Dermis microvascular lymphatic vessel endothelial cell (primary cell): ENCODE results near the gene MYBPC3. TPM values are rescaled to one million over a fixed set of nuclear protein-coding genes. Genes with fewer than 3 reads are reported as not detected.

Source experiments
- DNase-seq, 2 donors: peaks; one replicate each; pipeline versions ENCODE4 v3.0.0 to v3.0.0-alpha.2; 2010; ENCODE audit warnings: low read depth in 2 of 2
- total RNA-seq: library from RNA; depleted of rRNA; stranded (reverse); fragments of >200 nt; gene quantifications from 2 replicates; pipeline ENCODE4 v1.2.1, GENCODE V29; 2014

The MYBPC3 gene
- total RNA-seq: not detected in 2 replicates

DNA sequence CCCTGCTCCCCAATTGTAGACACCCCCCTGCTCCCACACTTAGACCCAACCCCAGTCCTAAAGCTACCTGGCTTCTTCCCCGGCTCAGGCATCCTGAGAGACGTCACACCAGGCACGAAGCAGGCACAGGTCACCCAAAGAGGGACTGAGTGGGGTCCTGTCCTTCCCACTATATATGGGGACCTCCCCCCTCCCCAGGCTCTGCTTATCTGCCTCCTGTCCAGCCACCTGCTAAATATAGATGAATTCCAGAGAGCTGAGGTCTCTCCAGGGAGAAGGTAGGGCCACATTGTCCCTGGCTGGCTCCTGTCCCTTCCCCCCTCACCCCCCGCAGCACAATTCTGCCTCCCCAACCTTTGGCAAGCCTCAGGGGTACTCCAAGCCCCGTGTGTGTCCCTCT, at the start of gene MYBPC3:
TSS of gene MYBPC3 (minus strand) at position 147 of the 400 bp plus-strand sequence. CDS start at position 92, 55 bp downstream.
- no peak for DNase-seq

DNA sequence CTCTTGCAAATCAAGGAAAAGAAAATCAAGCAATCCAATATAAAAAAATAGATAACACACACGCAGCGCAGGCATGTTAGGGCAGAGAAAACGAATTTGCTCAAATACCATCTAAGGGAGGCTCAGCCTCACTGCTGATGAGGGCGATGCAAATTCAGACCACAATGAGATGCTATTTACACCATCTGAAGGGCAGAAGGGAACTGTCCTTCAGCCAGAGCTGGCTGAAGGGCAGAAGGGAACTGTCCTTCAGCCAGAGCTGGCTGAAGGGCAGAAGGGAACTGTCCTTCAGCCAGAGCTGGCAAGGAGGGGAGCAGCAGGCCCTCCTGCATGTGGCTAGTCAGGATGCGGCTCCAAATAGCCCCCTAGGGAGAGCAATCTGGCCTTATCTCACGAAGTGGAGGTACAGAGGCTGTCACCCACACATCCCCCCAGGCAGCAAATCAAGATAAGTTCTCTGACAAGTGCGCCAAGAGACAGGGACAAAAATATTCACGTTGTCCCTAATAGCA, 48.3 kb upstream of the MYBPC3 start:
- DNase-seq: no peak

DNA sequence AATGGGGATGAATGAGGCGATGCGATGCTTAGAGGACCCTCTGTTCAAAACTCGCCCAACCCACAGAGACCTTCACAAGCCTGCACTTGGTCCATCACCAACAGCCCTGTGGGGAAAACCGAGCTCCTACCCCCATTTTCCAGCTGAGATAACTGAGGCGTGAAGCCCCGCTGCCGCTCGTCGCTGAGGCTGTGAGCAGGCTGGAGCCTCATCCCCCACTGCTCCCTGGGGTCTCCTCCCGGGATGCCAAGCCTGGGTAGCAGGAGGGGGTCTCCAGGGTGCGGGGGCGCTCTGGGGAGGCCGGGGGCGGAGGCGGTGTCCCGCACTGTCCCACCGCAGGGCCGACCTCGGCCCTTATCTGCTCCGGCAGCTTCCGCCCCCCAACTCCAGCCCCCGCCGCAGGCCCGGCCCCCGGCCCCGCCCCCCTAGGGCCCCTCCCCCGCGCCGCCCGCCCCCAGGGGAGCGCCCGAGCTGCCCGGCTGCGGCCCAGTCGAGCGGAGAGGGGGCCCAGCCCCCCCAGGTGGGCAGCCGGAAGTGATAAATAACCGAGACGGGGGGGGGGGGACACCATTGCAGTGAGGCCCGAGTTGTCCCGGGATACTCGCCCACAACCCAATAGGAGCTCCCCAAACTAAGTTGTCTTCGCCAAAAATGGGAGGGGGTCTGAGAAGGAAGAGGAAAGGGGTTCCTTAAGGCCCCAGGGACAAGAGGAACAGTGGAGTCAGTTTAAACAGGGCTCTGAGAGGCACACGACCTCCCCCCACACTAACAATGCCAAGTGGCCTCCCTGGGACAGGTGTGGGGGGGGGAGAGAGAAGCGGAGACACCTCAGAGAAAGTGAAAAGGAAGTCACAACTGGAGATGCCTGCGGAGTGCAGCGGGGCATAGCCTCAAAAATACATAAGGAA, 47.6 kb upstream of the MYBPC3 start:
- DNase-seq: peak in 1 of 2 donors; percentile 39

DNA sequence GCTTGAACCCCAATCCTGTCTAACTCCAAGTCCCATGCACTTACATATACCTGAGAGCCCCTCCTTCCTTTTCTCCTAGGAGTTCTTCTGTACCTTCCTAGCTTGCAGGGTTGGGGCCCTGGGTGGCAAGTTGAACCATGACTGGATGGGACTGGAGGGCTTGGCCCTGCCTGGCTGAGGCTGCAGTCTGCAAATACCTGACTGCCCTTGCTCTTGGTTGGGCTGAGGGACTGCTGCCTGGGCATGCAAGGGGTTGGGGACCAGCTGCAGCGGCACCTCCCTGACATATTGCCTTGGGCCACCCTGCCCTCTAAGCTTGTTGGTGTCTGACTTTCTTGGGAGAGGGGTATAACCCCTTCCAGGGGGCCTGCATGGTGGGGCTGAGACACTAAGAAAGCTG, 46.0 kb upstream of the MYBPC3 start:
- no peak for DNase-seq

DNA sequence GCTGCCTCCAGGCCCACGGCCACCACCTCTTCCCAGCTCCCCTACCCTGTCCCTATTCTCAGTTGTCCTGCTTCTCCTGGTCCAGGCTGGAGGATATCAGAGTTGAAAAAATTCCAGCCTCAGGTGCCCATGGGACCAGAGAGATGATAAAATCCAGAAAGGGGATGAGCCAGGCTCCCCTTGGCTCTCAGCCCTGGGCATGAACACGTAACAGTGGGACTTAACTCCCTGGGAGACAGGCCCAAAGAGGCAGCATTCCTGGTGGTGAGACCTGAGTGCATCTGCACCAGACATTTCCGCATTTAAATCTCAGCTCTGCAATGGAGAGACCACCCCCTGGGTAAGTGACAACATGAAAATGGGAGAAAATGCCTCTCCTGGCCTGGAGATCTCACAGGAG, 45.5 kb upstream of the MYBPC3 start:
- no peak for DNase-seq

DNA sequence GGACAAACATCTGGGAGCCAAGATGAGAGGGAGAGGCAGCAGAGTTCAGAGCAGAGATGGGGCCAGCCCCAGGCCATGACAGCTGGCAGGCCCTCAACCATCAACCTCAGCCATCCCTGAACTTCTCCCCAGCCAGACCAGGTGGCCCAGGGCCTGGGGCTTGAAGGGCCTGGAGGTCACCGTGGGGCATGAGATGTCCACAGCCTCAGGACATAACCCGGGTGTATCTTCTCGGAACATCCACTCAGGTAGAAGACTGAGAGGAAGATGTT, 43.5 kb upstream of the MYBPC3 start:
- DNase-seq: no peak

DNA sequence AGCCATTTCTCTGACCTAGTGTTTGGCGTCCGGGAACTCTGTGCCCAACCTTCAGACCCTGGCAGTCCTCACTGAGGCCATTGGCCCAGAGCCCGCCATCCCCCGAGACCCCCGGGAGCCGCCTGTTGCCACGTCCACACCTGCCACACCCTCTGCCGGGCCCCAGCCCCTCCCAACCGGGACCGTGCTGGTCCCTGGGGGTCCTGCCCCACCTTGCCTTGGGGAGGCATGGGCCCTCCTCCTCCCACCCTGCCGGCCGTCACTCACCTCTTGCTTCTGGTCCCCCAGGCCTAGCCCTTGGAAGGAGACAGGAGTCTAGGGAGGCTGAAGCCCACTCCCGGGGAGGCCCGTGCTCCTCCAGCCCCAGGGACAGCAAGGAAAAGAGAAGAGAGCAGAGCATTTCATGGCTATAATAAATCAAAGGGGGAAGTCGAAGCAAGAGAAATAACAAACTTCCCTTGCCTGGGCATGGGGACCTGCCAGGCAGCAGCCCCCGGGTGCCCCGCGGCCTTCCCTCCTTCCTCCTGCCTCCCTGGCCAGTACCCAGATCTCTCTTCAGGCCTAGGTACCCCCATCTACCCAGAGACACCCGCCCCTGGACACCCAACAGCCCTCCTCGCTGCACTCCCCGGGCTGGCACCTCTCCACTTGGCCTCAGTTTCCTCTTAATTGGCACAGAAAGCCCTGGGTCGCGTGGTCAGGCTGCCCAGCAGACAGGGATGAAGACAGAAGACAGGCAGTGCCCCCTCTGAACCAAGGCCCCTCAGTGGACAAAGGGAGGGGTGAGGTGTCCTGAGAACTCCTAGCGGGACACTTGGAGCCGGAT, 42.9 kb upstream of the MYBPC3 start:
- DNase-seq: no peak

DNA sequence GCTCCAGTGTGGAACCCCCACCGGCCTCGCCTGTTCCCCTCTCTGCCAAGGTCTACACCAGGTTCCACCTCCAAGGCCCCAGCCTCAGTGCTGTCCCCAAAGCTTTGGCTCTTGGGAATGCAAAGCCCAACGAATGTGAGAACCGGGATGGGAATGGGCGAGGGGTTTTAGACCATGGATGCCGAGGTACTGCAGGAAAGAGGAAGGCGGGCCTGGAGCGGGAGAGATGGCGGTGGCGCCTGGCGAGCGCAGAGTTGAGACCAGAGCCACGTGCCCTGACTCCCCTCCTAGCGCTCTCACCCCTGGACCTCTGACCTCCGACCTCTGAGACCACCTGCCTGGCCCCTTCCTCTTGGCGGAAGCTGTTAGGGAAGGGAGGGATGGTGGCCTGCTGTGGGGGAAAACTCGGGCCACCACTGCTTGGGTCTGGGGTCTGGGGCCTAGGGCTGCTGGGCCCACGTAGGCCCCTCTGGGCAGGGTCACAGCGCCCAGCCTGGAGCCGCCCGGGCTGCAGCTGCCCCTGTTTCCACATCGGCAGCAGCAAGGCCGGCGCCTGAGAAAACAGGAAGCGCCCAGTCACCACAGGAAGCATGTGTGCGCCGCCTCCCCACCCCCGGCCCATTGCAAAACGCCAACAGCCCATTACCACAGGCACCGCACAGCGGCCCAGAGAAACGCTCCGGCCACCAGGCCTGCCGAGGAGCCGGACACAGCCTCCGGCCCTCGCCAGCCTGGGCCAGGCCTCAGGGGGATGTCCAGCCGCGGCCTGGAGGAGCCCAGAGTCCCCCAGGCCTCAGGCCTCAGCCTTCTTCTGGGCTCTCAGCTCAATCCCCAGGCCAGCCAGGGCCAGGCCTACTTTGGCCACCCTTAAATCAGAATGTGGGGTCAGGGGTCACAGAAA, 42.1 kb upstream of the MYBPC3 start:
- DNase-seq: peak; percentile 89 to 97

DNA sequence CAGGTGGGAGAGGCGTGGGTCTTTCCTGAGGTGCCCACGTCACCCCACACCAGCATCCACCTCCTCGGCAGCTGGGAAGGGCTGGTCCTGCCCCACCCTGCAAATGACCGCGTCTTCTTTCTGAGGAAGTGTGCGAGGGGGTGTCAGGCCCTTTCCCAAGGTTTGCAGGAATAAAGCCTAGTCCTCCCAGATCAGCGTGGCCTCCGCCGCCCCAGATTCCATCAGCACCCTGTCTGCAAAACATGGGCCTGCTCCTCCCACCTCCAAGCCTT, 41.5 kb upstream of the MYBPC3 start:
- no peak for DNase-seq

DNA sequence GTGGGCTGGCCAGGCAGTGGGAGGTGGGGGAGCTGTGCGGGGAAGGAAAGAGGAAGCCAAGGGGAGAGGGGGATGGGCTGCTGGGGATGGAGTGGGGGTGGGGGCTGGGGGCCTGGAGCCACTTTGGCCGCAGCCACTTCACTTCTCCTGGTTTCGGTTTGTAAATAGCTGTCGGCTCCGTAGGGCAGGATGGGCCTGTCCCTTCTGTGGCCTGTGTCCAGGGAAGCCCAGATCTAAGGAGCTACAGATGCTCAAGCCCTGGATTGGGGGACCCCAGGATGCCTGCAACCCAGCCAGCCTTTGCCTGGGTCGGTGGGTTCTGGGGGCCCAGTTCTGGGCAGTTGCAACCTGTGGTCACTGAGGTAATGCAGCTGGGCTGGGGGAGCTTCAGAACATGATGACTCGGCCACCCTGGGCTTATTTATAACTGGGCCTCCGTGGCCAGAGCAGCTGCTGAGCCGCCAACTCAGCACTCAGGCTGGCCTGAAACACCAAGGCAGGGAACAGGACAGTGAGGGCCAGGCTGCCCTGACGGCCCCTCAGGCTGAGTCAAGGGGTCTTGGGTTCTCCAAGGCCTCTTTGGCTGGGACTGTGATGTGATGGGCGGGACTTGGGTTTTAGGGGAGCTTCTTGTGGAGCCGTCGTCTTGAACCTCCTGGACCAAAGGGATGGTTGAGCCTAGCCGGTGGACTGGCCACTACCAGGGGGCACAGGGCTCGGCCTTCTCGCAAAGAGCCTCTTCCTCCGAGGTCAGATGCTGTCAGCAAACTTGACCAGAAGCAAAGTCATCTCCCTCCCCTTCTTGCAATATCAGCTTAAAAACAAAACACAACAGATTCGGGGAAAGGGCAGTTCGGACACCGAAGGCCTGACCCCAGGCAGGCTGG, 40.9 kb upstream of the MYBPC3 start:
- DNase-seq: peak in 1 of 2 donors; percentile 60

DNA sequence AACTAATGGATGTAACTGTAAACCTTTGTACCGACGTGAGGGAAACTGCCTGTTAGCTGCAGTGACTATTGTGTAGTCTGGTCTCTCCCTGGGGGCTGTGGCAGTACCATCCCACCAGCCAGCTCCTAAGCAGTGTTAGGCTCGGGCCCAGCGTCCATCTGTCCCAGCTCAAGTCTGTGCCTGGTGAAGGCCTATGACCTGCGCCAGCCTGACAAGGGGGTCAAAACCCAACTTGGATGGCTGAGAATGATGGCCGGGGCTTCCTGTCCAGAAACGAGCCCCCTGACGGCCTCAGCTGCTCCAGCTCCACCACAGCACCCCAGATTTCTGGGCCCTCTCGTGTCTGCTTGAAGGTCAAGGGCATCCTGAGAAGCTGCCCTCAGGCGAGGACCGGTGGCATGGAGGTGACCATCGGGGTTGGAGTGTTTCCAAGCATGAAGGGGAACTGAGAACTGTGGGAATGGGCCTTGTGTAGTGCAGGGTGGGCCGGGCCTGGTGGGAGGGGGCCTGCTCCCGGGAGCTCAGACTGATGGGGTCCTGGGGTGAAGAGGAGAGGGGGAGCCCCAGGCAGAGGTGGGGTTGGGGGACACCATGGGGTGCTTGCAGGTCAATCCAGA, 40.2 kb upstream of the MYBPC3 start:
- no peak for DNase-seq

DNA sequence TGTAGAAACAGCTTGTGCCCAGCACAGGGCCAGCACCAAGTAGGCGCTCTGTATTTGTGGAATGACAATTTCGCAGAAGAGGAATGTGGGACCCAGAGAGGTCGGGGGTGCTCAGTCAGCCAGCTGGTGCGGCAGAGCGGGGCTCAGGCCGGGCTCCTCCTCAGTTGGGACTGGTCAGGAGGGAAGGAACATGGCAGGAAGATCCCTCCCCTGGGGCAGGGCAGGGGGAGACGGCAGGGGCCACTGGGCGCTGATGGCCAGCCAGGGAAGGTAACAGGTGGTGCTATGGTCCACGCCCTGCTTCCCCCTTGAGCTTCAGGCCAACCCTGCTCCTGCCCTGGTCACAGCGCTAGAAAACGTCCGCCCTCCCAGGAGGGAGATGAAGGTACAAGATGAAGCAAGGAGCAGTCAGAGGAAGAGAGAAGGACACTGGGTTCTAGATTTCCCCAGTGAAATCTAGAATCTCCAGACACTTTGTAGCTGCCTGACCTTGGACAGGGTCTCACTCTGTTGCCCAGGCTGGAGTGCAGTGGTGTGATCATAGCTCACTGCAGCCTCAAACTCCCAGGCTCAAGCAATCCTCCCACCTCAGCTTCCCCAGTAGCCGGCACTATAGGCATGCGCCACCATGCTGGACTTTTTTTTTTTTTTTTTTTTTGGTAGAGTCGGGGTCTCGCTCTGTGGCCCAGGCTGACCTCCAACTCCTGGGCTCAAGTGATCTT, 39.4 kb upstream of the MYBPC3 start:
- no peak for DNase-seq

DNA sequence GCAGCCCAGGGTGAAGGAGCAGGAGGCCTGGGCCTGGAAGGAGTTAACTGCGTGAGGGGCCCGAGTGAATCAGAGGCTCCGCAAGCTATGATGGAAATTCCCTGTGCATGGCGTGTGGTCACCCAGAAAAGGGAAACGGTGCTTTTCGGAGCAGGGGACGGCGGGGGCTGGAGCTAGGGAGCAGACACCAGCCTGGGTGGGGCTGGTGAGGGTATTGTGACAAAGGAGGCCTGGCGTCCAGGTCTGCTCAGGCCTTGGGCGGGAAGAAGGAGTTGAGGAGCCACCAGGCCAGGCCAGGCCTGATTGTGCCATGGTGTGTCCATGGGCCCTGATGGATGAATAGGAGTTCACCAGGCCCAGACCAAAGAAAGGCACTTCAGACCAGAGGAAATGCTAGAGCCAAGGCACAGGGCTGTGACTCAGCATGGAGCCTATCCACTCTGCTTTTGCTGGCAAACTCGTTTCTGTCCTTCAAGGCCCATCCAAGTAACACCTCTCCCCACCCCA, 38.6 kb upstream of the MYBPC3 start:
- no peak for DNase-seq

DNA sequence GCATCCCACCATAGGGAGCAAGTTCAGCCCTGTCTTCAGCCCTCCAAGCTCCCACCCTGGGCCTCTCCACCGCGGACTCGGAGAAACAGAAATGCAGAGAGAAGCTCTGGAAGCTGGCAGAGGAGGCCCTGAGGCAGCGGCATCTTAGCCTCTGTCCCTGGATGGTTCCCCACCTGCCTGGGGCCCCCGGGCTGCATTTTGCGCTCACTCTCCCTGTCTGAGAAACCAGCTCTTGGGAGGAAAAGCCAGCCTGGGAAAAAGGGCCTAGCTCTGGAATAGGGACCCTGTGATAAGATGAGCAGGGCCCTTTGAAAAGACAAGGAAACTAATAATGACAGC, 37.9 kb upstream of the MYBPC3 start:
- no peak for DNase-seq

DNA sequence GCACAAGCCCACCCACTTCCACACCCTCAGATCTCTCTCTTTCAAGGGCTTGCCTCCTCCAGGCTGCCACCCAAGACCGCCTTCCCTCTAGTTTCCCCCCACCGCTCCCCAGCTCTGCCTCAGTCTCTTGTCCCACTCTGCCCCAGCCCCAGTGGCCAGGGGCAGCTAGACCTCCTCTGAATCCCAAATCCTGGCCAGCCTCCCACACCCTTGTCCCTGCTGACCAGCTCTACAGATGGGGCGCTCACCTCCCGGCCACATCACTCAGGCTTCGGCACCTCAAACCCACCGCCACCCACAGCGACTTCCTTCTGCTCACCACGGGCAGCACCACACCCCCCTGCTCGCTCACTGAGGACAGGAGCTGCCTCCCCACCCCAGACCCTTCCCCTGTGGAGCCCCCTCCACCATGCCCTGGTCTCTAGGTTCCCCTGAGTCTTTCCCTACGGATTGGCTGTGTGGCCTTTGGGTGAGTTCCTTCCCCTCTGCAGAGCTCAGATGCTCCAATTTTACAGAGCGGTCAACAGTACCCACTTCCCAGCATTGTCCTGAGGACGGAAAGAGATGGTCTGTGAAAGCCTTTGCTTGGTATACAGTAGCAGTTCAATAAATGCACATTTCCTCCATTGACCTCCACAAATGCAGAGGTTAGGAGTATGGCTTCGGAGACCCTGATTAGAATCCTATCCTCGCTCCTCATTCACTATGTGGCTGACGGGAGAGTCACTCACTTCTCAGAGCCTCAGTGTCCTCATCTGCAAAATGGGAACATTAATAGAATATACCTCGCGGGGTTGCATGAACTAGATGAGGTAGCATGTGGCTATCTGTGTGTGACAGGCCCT, 37.3 kb upstream of the MYBPC3 start:
- no peak for DNase-seq

DNA sequence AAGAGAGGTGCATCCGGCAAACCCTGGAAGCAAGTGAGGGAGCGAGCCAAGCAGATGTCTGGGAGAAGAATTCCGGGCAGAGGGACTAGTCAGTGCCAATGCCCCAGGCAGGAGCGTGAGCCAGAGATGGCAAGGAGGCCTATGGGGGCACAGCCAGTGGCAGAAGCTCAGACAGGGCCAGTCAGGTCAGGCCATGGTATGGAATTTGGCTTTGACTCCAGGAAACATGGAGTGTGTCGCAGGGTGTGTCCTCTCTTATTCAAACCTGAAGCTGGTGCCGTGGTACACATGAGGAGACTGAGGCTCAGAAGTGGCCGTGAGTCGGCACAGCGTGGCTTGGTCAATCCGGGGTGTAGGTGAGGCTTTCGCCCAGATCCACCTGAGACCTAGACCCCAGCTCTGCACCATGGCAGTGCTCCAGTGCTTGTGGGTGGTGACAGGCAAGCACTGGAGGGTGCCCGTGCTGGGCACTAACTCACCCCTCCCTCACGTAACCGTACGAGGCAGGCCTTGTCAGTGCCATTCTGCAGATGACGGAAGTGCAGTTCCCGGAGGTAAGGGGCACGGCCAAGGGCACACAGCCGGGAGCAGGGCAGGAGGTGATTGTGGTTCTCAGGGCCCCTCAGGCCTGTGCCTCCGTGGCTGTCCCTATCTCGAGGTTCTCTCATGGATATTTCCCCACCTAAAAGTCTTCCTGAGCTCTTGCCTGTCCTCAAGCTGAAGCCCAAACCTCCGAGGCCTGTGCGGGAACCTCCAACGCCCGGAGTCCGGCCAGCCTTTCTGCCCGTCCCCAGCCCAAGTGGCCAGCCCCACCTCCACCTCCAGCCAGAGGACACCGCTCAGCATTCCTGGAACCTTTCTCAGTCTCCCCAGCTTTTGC, 36.4 kb upstream of the MYBPC3 start:
- no peak for DNase-seq

DNA sequence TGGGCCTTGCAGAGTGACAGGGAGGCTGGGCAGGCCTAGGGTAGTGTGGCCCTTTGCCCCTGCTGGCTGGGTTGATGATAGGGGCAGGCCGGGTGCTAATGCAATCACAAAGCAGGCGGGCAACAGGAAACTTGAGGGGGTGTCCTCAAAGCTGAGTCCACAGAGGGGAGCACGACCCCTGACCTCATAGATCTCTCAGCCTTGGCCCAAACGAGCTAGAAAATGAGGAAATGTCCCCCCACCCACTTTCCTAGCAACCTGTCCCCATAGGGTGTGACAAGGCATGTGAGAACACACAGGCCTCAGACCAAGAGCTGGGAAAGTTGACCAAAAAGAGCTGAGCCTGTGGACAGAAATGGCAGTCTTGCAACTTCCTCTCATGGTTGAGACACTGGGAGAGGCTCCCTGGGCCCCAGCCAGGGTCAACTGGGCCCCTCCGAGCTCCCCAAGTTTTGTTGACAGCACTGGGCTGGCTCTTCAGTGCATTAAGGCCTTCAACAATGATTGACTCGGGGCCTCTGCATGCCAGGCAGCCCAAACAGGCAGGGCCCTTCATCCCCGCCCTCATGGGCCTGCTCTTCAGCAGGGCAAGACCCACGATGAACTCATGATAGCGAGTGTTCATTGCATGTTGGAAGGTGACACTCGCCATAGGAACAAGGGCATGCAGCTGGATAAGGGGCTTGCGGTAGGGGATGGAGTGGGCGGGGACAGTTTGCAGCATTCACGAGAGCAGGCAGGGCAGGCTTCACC, 35.6 kb upstream of the MYBPC3 start:
- DNase-seq: no peak
